Ishikawa (cell line): ENCODE results near the gene NT5DC3.

Experiments
- CEBPB ChIP-seq: IDR thresholded peaks from 2 replicates; pipeline ENCODE4 v1.6.1; 2012
- CREB1 ChIP-seq: IDR thresholded peaks from 2 replicates; pipeline ENCODE4 v1.6.1; 2012; ENCODE audit warnings: low read depth
- FOXM1 ChIP-seq: IDR thresholded peaks from 2 replicates; pipeline ENCODE4 v1.6.1; 2012; ENCODE audit warnings: low read depth, borderline replicate concordance
- RAD21 ChIP-seq: IDR thresholded peaks from 2 replicates; pipeline ENCODE4 v1.6.1; 2012; ENCODE audit warnings: low read depth
- TF ChIP-seq, protein P1 (sequence below): IDR thresholded peaks from 2 replicates; pipeline ENCODE4 v1.6.1; 2012
- TF ChIP-seq, protein P2 (sequence below): IDR thresholded peaks from 2 replicates; pipeline ENCODE4 v1.6.1; 2012; ENCODE audit warnings: low read depth, mild to moderate bottlenecking

DNA sequence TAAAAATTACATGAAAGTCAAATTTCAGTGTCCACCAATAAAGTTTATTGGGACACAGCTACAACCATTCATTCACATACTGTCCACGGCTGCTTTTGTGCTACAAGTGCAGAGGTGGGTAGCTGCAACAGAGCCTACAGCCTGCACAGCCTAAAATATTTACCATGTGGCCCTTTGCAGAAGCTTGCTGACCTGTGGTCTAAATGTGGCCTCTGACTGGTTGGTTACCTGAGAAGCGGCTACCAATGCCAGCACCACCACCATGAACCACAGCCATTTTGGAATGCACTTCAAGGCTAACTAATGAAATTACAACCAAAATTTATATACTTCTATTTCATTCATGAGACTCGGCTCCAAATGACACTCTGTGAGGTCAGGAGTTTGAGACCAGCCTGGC, 58.6 kb downstream of the NT5DC3 start:
- TF ChIP-seq, protein P1, sequence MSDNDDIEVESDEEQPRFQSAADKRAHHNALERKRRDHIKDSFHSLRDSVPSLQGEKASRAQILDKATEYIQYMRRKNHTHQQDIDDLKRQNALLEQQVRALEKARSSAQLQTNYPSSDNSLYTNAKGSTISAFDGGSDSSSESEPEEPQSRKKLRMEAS = no peak
- TF ChIP-seq RAD21 (no peak), CEBPB (no peak), FOXM1 (no peak), CREB1 (no peak)
- TF ChIP-seq, protein P2, sequence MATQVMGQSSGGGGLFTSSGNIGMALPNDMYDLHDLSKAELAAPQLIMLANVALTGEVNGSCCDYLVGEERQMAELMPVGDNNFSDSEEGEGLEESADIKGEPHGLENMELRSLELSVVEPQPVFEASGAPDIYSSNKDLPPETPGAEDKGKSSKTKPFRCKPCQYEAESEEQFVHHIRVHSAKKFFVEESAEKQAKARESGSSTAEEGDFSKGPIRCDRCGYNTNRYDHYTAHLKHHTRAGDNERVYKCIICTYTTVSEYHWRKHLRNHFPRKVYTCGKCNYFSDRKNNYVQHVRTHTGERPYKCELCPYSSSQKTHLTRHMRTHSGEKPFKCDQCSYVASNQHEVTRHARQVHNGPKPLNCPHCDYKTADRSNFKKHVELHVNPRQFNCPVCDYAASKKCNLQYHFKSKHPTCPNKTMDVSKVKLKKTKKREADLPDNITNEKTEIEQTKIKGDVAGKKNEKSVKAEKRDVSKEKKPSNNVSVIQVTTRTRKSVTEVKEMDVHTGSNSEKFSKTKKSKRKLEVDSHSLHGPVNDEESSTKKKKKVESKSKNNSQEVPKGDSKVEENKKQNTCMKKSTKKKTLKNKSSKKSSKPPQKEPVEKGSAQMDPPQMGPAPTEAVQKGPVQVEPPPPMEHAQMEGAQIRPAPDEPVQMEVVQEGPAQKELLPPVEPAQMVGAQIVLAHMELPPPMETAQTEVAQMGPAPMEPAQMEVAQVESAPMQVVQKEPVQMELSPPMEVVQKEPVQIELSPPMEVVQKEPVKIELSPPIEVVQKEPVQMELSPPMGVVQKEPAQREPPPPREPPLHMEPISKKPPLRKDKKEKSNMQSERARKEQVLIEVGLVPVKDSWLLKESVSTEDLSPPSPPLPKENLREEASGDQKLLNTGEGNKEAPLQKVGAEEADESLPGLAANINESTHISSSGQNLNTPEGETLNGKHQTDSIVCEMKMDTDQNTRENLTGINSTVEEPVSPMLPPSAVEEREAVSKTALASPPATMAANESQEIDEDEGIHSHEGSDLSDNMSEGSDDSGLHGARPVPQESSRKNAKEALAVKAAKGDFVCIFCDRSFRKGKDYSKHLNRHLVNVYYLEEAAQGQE = no peak
